Upper lobe of left lung (tissue), 4 donors: ENCODE data around the gene KLHL33.

Experiments used
- POLR2A ChIP-seq, 4 donors: fragments of 450-650 bp; IDR thresholded peaks; one replicate each; pipeline ENCODE4 v1.5.1; 2016 to 2017; ENCODE audit warnings: antibody characterized with exemption in 4 of 4, mild to moderate bottlenecking in 2 of 4
- TF ChIP-seq, protein P1 (sequence below), 6 experiments: fragments of 450-650 bp in 4 of 6; fragments of 200-600 bp in 2 of 6; sonication (generic) in 2 of 6; IDR thresholded peaks; one replicate each; pipeline ENCODE4 v1.5.1; 2016 to 2019; ENCODE audit warnings: antibody characterized with exemption in 6 of 6

DNA sequence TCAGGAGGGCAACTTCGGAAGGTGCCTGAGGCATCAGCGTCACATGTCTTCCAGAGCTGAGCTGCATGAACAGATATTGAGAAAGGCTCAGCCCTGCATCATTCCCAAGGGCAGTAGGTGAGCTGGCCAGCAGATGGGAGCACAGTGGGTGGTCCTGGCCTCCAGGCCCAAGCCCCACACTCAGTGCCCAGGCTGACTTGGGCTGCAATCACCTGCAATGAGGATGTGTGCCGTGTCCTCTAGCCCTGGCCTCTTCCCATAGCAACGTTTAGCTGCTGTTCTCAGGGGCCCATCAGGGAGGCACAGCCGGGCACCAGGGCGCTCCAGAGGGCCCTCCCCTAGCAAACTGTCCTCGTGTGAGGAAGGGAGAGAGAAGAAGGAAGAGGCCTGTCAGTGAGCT is 54.6 kb downstream of the KLHL33 start:
- TF ChIP-seq, protein P1, sequence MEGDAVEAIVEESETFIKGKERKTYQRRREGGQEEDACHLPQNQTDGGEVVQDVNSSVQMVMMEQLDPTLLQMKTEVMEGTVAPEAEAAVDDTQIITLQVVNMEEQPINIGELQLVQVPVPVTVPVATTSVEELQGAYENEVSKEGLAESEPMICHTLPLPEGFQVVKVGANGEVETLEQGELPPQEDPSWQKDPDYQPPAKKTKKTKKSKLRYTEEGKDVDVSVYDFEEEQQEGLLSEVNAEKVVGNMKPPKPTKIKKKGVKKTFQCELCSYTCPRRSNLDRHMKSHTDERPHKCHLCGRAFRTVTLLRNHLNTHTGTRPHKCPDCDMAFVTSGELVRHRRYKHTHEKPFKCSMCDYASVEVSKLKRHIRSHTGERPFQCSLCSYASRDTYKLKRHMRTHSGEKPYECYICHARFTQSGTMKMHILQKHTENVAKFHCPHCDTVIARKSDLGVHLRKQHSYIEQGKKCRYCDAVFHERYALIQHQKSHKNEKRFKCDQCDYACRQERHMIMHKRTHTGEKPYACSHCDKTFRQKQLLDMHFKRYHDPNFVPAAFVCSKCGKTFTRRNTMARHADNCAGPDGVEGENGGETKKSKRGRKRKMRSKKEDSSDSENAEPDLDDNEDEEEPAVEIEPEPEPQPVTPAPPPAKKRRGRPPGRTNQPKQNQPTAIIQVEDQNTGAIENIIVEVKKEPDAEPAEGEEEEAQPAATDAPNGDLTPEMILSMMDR (IDR thresholded peaks at IDR 0.05), result no peak
- no peak for TF ChIP-seq POLR2A (IDR thresholded peaks at IDR 0.05)
